Measurements from ENCODE around the gene GRID2. TPM values are rescaled to one million over a fixed set of nuclear protein-coding genes. Genes with fewer than 3 reads are reported as not detected.

The GRID2 gene
- total and polyA plus RNA-seq, 2 of the 13 experiments (the other 11 are each of a cell fraction or from before 2014, with no cell fraction given) = not detected

DNA sequence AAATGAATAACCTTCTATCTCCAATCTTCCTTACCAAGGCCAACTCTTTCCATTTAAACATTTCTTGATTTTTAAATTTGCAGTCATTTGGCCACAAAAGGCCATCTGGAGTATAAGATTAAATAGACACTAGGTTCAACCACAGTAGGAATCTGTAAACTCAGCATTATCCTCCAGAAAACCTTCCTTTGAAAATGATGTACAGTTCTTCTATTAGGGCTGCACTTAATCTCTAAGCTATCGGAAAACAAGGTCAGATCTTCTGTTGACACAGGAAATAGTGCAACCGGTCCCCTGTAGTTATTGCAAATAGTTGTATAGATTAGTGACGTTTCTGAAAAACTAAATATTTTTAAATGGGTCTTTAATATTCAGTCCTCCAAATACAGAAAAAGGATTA is 1165.8 kb downstream of the GRID2 start:
- FAIRE-seq = no peak
- H3K9ac ChIP-seq (ENCODE audit: insufficient read depth, low read depth, low read length) = no peak overlapping the region
- ATAC-seq = peak; percentile 65
- no peaks in the 10 kb centered on the region for H3K4me1 ChIP-seq (ENCODE audit: insufficient read depth, low read length)
- H4K20me1 ChIP-seq (ENCODE audit: insufficient read depth, low read length) = no peaks in the 10 kb centered on the region
- no peaks in the 10 kb centered on the region for H3K79me2 ChIP-seq (ENCODE audit: insufficient read depth, low read length)
- POLR2A ChIA-PET = no interaction called here
- H3K27me3 ChIP-seq (ENCODE audit: control insufficient read depth in 1 of 2, insufficient read depth in 2 of 2, low read length in 2 of 2) = no peaks in the 10 kb centered on the region
- 1% methylated on average over 3 of the region's 3 CpGs for WGBS (ENCODE audit: low lambda C conversion rate)
- no peaks in the 10 kb centered on the region for H3K36me3 ChIP-seq (replicated peaks in 1 of 2; ENCODE audit: control insufficient read depth in 1 of 2, insufficient read depth in 2 of 2, low read length in 2 of 2)
- intact Hi-C loops (cut with micrococcal nuclease; ENCODE audit: unreplicated experiment) (no loop called here), in situ Hi-C loops (cut with HindIII; ENCODE audit: extremely low pct_ligation_motif_present, low pct_unique_long_range_greater_than_20kb) (no loop called here)
- H2AFZ ChIP-seq (ENCODE audit: low read length) = no peak overlapping the region
- no peak overlapping the region for H3K4me3 ChIP-seq (replicated peaks in 1 of 3; ENCODE audit: insufficient read depth in 1 of 3, low read depth in 2 of 3, low read length in 3 of 3)
- CTCF ChIA-PET (ENCODE audit: low intra/inter-chr PET ratio, low total read pairs) = no interaction called here
- H3K9me3 ChIP-seq (ENCODE audit: low read length) = no peaks in the 10 kb centered on the region
- BruUV-seq (replicated peaks) = no TSS peak
- H3K27ac ChIP-seq (ENCODE audit: extremely low read length, insufficient read depth, low read length) = no peak overlapping the region
- DNase-seq (ENCODE audit: low spot score) = peak; percentile 19
- no peak overlapping the region for H3K4me2 ChIP-seq (ENCODE audit: low read depth, low read length)
- peak; percentile 87 for TF ChIP-seq MAFF (IDR thresholded peaks at IDR 0.05; ENCODE audit: low read depth, low read length)
- TF ChIP-seq ZNF383 (CRISPR knock-in tag; IDR thresholded peaks at IDR 0.05; ENCODE audit: borderline replicate concordance) = no peak
- TF ChIP-seq, protein P1, sequence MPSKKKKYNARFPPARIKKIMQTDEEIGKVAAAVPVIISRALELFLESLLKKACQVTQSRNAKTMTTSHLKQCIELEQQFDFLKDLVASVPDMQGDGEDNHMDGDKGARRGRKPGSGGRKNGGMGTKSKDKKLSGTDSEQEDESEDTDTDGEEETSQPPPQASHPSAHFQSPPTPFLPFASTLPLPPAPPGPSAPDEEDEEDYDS (CRISPR knock-in tag; IDR thresholded peaks at IDR 0.05) = no peak
- TF ChIP-seq MAFK (conservative IDR thresholded peaks at IDR 0.05 in 1 of 2, IDR thresholded peaks at IDR 0.05 in 1 of 2; ENCODE audit: low read length in 2 of 2) = peak; percentile 87 to 89
- no peak for TF ChIP-seq PAX8 (CRISPR knock-in tag; IDR thresholded peaks at IDR 0.05; ENCODE audit: borderline replicate concordance)
- 0 out of 2 replicates have a peak, but pooled peaks have one; percentile 17 for TF ChIP-seq MIXL1 (CRISPR knock-in tag; IDR thresholded peaks at IDR 0.05)
- TF ChIP-seq, protein P2, sequence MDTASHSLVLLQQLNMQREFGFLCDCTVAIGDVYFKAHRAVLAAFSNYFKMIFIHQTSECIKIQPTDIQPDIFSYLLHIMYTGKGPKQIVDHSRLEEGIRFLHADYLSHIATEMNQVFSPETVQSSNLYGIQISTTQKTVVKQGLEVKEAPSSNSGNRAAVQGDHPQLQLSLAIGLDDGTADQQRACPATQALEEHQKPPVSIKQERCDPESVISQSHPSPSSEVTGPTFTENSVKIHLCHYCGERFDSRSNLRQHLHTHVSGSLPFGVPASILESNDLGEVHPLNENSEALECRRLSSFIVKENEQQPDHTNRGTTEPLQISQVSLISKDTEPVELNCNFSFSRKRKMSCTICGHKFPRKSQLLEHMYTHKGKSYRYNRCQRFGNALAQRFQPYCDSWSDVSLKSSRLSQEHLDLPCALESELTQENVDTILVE (CRISPR knock-in tag; IDR thresholded peaks at IDR 0.05) = no peak
- TF ChIP-seq HOXA5 (CRISPR knock-in tag; IDR thresholded peaks at IDR 0.05) = no peak
- TF ChIP-seq, protein P3, sequence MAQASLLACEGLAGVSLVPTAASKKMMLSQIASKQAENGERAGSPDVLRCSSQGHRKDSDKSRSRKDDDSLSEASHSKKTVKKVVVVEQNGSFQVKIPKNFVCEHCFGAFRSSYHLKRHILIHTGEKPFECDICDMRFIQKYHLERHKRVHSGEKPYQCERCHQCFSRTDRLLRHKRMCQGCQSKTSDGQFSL (CRISPR knock-in tag; IDR thresholded peaks at IDR 0.05) = no peak
- no peak for TF ChIP-seq ZFP36L1 (CRISPR knock-in tag; IDR thresholded peaks at IDR 0.05)
- TF ChIP-seq, protein P4, sequence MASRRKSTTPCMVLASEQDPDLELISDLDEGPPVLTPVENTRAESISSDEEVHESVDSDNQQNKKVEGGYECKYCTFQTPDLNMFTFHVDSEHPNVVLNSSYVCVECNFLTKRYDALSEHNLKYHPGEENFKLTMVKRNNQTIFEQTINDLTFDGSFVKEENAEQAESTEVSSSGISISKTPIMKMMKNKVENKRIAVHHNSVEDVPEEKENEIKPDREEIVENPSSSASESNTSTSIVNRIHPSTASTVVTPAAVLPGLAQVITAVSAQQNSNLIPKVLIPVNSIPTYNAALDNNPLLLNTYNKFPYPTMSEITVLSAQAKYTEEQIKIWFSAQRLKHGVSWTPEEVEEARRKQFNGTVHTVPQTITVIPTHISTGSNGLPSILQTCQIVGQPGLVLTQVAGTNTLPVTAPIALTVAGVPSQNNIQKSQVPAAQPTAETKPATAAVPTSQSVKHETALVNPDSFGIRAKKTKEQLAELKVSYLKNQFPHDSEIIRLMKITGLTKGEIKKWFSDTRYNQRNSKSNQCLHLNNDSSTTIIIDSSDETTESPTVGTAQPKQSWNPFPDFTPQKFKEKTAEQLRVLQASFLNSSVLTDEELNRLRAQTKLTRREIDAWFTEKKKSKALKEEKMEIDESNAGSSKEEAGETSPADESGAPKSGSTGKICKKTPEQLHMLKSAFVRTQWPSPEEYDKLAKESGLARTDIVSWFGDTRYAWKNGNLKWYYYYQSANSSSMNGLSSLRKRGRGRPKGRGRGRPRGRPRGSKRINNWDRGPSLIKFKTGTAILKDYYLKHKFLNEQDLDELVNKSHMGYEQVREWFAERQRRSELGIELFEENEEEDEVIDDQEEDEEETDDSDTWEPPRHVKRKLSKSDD (CRISPR knock-in tag; IDR thresholded peaks at IDR 0.05; ENCODE audit: low read depth) = no peak
- TF ChIP-seq, protein P5, sequence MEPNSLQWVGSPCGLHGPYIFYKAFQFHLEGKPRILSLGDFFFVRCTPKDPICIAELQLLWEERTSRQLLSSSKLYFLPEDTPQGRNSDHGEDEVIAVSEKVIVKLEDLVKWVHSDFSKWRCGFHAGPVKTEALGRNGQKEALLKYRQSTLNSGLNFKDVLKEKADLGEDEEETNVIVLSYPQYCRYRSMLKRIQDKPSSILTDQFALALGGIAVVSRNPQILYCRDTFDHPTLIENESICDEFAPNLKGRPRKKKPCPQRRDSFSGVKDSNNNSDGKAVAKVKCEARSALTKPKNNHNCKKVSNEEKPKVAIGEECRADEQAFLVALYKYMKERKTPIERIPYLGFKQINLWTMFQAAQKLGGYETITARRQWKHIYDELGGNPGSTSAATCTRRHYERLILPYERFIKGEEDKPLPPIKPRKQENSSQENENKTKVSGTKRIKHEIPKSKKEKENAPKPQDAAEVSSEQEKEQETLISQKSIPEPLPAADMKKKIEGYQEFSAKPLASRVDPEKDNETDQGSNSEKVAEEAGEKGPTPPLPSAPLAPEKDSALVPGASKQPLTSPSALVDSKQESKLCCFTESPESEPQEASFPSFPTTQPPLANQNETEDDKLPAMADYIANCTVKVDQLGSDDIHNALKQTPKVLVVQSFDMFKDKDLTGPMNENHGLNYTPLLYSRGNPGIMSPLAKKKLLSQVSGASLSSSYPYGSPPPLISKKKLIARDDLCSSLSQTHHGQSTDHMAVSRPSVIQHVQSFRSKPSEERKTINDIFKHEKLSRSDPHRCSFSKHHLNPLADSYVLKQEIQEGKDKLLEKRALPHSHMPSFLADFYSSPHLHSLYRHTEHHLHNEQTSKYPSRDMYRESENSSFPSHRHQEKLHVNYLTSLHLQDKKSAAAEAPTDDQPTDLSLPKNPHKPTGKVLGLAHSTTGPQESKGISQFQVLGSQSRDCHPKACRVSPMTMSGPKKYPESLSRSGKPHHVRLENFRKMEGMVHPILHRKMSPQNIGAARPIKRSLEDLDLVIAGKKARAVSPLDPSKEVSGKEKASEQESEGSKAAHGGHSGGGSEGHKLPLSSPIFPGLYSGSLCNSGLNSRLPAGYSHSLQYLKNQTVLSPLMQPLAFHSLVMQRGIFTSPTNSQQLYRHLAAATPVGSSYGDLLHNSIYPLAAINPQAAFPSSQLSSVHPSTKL (CRISPR knock-in tag; IDR thresholded peaks at IDR 0.05) = no peak
- no peak for TF ChIP-seq ZMYM4 (CRISPR knock-in tag; IDR thresholded peaks at IDR 0.05)
- TF ChIP-seq, protein P6, sequence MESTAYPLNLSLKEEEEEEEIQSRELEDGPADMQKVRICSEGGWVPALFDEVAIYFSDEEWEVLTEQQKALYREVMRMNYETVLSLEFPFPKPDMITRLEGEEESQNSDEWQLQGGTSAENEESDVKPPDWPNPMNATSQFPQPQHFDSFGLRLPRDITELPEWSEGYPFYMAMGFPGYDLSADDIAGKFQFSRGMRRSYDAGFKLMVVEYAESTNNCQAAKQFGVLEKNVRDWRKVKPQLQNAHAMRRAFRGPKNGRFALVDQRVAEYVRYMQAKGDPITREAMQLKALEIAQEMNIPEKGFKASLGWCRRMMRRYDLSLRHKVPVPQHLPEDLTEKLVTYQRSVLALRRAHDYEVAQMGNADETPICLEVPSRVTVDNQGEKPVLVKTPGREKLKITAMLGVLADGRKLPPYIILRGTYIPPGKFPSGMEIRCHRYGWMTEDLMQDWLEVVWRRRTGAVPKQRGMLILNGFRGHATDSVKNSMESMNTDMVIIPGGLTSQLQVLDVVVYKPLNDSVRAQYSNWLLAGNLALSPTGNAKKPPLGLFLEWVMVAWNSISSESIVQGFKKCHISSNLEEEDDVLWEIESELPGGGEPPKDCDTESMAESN (CRISPR knock-in tag; conservative IDR thresholded peaks at IDR 0.05) = no peak
- TF ChIP-seq ZBTB1 (CRISPR knock-in tag; IDR thresholded peaks at IDR 0.05; ENCODE audit: borderline replicate concordance) = no peak

All from HepG2 (cell line).